AG04449 (cell line): ENCODE data around the gene CAMTA1.
A peak's percentile ranks its signal among the peaks of the same experiment; 100 is the strongest.

Source experiments
- CTCF ChIA-PET: fragments of 350-600 bp; formaldehyde crosslinking; extraction: SDS; loops from one replicate; lab custom pipeline; 2021; ENCODE audit warnings: antibody characterized with exemption; lab: Yijun Ruan, JAX
- POLR2A ChIA-PET: fragments of 400-600, 350-600 bp; formaldehyde crosslinking; extraction: SDS; loops from one replicate; lab custom pipeline; 2020; ENCODE audit warnings: antibody characterized with exemption, inconsistent platforms; lab: Yijun Ruan, JAX
- DNase-seq: peaks from one replicate; pipeline ENCODE4 v3.0.0-alpha.2; 2010; ENCODE audit warnings: low read depth, low spot score
- H3K4me3 ChIP-seq: 2 replicates; pipeline ENCODE4 v1.5.1; 2011; ENCODE audit warnings: low read depth, mild to moderate bottlenecking, control low read depth, low read length
- TF ChIP-seq, protein P1 (sequence below): IDR thresholded peaks from one replicate; pipeline ENCODE4 v1.5.1; 2011; ENCODE audit warnings: mild to moderate bottlenecking, moderate library complexity, low read length, control low read depth, inconsistent platforms; ENCODE audit not compliant: insufficient read depth; ENCODE audit errors: missing control alignments

Gene CAMTA1

GRCh38 chr1:7098641-7099040, 313.4 kb downstream of the CAMTA1 start:
- ChIA-PET CTCF (no interaction called here), POLR2A (no interaction called here)
- DNase-seq = no peak
- H3K4me3 ChIP-seq = no peak overlapping the region
- TF ChIP-seq, protein P1, sequence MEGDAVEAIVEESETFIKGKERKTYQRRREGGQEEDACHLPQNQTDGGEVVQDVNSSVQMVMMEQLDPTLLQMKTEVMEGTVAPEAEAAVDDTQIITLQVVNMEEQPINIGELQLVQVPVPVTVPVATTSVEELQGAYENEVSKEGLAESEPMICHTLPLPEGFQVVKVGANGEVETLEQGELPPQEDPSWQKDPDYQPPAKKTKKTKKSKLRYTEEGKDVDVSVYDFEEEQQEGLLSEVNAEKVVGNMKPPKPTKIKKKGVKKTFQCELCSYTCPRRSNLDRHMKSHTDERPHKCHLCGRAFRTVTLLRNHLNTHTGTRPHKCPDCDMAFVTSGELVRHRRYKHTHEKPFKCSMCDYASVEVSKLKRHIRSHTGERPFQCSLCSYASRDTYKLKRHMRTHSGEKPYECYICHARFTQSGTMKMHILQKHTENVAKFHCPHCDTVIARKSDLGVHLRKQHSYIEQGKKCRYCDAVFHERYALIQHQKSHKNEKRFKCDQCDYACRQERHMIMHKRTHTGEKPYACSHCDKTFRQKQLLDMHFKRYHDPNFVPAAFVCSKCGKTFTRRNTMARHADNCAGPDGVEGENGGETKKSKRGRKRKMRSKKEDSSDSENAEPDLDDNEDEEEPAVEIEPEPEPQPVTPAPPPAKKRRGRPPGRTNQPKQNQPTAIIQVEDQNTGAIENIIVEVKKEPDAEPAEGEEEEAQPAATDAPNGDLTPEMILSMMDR = no peak

DNA sequence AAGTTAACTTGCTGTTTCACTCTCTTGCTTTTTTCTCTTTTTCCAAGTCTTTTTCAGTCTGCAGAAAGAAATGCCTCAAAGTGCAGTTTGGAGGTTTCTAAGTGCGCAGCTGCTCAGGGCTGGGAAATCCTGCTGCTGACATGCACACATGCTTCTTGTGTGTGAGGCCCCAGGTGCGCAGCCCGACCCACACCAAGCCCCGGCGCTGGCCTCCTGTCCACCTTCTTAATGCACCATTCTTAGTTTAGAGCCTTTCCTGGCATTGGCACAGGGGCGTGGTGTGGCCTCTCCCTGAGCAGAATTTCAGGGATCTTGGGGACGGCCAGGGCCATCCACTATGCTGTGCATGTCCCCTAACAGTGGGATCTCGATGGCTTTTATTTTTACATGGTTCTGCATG, 315.2 kb downstream of the CAMTA1 start:
- POLR2A ChIA-PET = no interaction called here
- no peak for DNase-seq
- CTCF ChIA-PET = no interaction called here
- no peak overlapping the region for H3K4me3 ChIP-seq
- TF ChIP-seq, protein P1 = no peak

DNA sequence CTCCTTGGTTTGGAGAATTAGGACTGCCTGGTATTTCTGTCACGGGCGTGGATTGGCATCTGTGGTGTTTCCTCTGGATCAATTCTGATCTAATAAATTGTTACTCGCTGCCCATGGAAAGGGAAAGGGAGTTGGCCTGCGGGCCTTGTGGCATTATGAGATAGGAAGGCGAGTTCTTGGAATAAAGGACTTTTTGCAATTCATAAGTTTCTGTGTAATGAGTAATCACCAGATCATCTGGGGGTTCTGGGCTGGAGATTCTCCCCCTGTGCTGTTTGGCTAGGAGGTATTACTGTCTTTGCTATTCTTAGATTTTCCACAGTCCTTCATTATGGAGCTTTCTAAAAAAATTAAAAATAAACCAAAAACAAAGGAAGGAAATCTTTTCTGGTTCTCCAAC, 315.9 kb downstream of the CAMTA1 start:
- H3K4me3 ChIP-seq = no peak overlapping the region
- TF ChIP-seq, protein P1 = no peak
- ChIA-PET POLR2A (no interaction called here), CTCF (interaction anchor here (1.1 to 1.7 kb wide), 2 partner anchors 10 to 31 kb away, joined by 3 to 6 read pairs; no protein-coding TSS in a partner anchor)
- peak; percentile 16 for DNase-seq

GRCh38 chr1:7103361-7103782, 318.1 kb downstream of the CAMTA1 start:
- CTCF ChIA-PET = no interaction called here
- no peak overlapping the region for H3K4me3 ChIP-seq
- POLR2A ChIA-PET = no interaction called here
- no peak for DNase-seq
- TF ChIP-seq, protein P1 = no peak

GRCh38 chr1:7103874-7104273, 318.6 kb downstream of the CAMTA1 start:
- DNase-seq = no peak
- TF ChIP-seq, protein P1 = no peak
- CTCF ChIA-PET = no interaction called here
- H3K4me3 ChIP-seq = no peak overlapping the region
- POLR2A ChIA-PET = no interaction called here

DNA sequence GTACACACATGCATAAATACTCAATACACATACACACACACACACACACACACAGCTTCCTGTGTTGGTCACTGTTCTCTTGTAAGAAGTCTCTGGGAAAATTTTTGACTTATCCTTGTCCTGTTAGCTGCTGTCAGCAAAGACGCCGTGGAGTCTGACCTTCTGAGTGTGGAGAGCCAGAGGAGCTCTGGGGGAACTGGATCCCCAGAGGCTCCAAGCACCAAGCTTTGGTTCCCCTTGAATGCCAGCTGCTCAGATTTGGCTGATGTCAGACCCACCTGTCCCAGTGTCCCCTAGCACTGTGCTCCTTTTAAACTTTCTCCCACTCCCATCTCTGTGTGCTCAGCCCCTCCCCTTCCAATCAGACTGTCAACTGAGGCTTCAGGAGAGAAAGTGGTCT, 319.1 kb downstream of the CAMTA1 start:
- ChIA-PET POLR2A (no interaction called here), CTCF (interaction anchor here (1.3 kb wide), 1 partner anchor 34 kb away, joined by 4 read pairs; no protein-coding TSS in a partner anchor)
- DNase-seq = no peak
- TF ChIP-seq, protein P1 = no peak
- no peak overlapping the region for H3K4me3 ChIP-seq
